Keratinocyte (primary cell): ENCODE results near the gene KLK6. TPM values are rescaled to one million over a fixed set of nuclear protein-coding genes. Genes with fewer than 3 reads are reported as not detected.
A peak's percentile ranks its signal among the peaks of the same experiment; 100 is the strongest.
"Not testable (repeated sequence)": the region's sequence is repeated elsewhere in the genome, so short reads cannot be mapped to it uniquely, and the experiment has no call there.

ENCODE experiments used
- DNase-seq: peaks from one replicate; pipeline ENCODE4 v3.0.0-alpha.2; 2011; ENCODE audit warnings: low read depth, missing footprints, low spot score
- FAIRE-seq: peaks from 2 replicates; lab custom pipeline; 2011; peaks lifted over from hg19 to GRCh38; lab: Jason Lieb, UNC
- H2AFZ ChIP-seq: 2 replicates; pipeline ENCODE4 v1.6.0; 2012; ENCODE audit warnings: low read length, control low read depth, inconsistent platforms; ENCODE audit not compliant: control insufficient read depth
- H3K27ac ChIP-seq: 2 replicates; pipeline ENCODE4 v1.5.1; 2011; ENCODE audit warnings: low read length; ENCODE audit not compliant: control insufficient read depth, insufficient read depth
- H3K27me3 ChIP-seq: 3 replicates; pipeline ENCODE4 v1.6.0; 2011; ENCODE audit warnings: low read length; ENCODE audit not compliant: control insufficient read depth, insufficient read depth; ENCODE audit errors: extremely low read depth
- H3K36me3 ChIP-seq, 2 experiments: 2 replicates in 1 of 2; 3 replicates in 1 of 2; pipeline ENCODE4 v1.5.1; 2011; ENCODE audit warnings: low read length in 2 of 2, mild to moderate bottlenecking in 1 of 2; ENCODE audit not compliant: control insufficient read depth in 2 of 2, insufficient read depth in 2 of 2; ENCODE audit errors: extremely low read depth in 1 of 2
- H3K4me1 ChIP-seq: 3 replicates; pipeline ENCODE4 v1.5.1; 2011; ENCODE audit warnings: low read length; ENCODE audit not compliant: control insufficient read depth, insufficient read depth; ENCODE audit errors: extremely low read depth
- H3K4me2 ChIP-seq: 3 replicates; pipeline ENCODE4 v1.6.0; 2011; ENCODE audit warnings: low read depth, low read length; ENCODE audit not compliant: control insufficient read depth, insufficient read depth; ENCODE audit errors: extremely low read depth
- H3K4me3 ChIP-seq, 3 experiments: fragments of 200-600 bp in 1 of 3; sonication (generic) in 1 of 3; 2 replicates in 2 of 3; 3 replicates in 1 of 3; pipeline ENCODE4 v1.5.1; 2011 to 2016; ENCODE audit warnings: low read length in 3 of 3, mild to moderate bottlenecking in 3 of 3, control low read depth in 2 of 3, inconsistent platforms in 1 of 3, low read depth in 1 of 3, mixed read lengths in 1 of 3, mixed run types in 1 of 3, moderate library complexity in 1 of 3; ENCODE audit not compliant: control insufficient read depth in 2 of 3, insufficient read depth in 2 of 3; ENCODE audit errors: extremely low read depth in 1 of 3
- H3K79me2 ChIP-seq: 2 replicates; pipeline ENCODE4 v1.6.0; 2012; ENCODE audit warnings: low read length; ENCODE audit not compliant: control insufficient read depth, insufficient read depth
- H3K9ac ChIP-seq: 3 replicates; pipeline ENCODE4 v1.6.0; 2011; ENCODE audit warnings: low read length; ENCODE audit not compliant: control insufficient read depth, insufficient read depth; ENCODE audit errors: extremely low read depth
- H3K9me1 ChIP-seq: 3 replicates; pipeline ENCODE4 v1.6.0; 2011; ENCODE audit warnings: low read length; ENCODE audit not compliant: control insufficient read depth, insufficient read depth; ENCODE audit errors: extremely low read depth
- H3K9me3 ChIP-seq: 2 replicates; pipeline ENCODE4 v1.5.1; 2012; ENCODE audit warnings: low read depth, low read length; ENCODE audit not compliant: control insufficient read depth
- H4K20me1 ChIP-seq: 3 replicates; pipeline ENCODE4 v1.6.0; 2011; ENCODE audit warnings: low read length; ENCODE audit not compliant: control insufficient read depth, insufficient read depth; ENCODE audit errors: extremely low read depth
- EZH2 ChIP-seq: IDR thresholded peaks from one replicate; pipeline ENCODE4 v1.6.1; 2012; ENCODE audit warnings: inconsistent platforms, mild to moderate bottlenecking, low read length, moderate library complexity
- dilution Hi-C: fragments of 300-500 bp; cut with MboI; formaldehyde crosslinking; loops from one replicate; pipeline ENCODE4 v1.7.0; 2020; ENCODE audit warnings: low sequenced_read_pairs; ENCODE audit not compliant: extremely low pct_ligation_motif_present
- polyA plus RNA-seq, 5 experiments: library from polyadenylated mRNA; depleted of rRNA in 3 of 5; stranded (reverse) in 3 of 5; stranded (forward) in 1 of 5; unstranded in 1 of 5; fragments of >200 nt; gene quantifications; 1 replicate in 1 of 5; 2 replicates in 3 of 5; 3 replicates in 1 of 5; pipeline versions ENCODE4 v1.2.1 to v1.2.3, GENCODE V29; 2011 to 2012; ENCODE audit warnings: missing spikeins in 2 of 5, low read depth in 1 of 5, low replicate concordance in 1 of 5
- TF ChIP-seq, protein P1 (sequence below), 3 experiments: IDR thresholded peaks in 1 of 3; conservative IDR thresholded peaks in 1 of 3; optimal IDR thresholded peaks in 1 of 3; 2 replicates in 2 of 3; 3 replicates in 1 of 3; pipeline versions ENCODE3 to v1.5.1; 2011; ENCODE audit warnings: low read length in 3 of 3, mild to moderate bottlenecking in 3 of 3, moderate library complexity in 2 of 3, control low read depth in 1 of 3, inconsistent platforms in 1 of 3; ENCODE audit not compliant: insufficient read depth in 2 of 3; ENCODE audit errors: extremely low read depth in 1 of 3

The KLK6 gene
- polyA plus RNA-seq, 1 donor (not counting 4 experiments of a cell fraction or from before 2014, with no cell fraction given) = 1.9 TPM

DNA sequence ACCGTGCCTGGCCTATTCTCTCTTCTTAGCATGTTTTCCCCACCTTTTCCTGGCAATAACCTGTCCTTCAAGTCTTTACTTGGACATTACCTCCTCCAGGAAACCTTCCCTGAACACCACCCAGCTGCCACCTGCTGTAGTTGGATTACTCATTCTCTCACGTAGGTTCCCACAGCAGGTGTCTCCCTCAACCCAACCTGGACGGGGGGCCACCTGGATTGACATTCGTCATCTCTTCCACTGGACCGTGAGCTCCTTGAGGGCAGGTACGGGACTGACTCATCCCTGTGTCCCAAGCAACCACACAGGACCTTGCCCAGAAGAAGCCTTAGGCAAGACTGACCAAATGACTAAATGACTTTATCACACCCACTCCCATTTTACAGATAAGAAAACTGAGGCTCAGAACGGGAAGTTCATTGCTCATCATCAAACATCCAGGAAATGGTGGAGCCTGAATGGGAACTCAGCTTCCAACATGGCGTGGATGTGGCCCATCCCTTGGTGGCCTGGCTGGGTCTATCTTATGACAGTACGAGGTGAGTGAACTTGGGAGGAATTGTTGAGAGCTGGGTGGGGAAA, 3.5 kb upstream of the KLK6 start:
- H3K36me3 ChIP-seq = no peaks in the 10 kb centered on the region
- FAIRE-seq (no peak), DNase-seq (no peak)
- no peaks in the 10 kb centered on the region for H3K27me3 ChIP-seq
- H3K27ac ChIP-seq = no peak overlapping the region
- H3K9ac ChIP-seq = no peak overlapping the region
- no peak overlapping the region for H3K4me2 ChIP-seq
- no peaks in the 10 kb centered on the region for H3K9me1 ChIP-seq
- peaks cover 21% of the 10 kb centered on the region for H3K4me1 ChIP-seq
- dilution Hi-C loops = no loop called here
- no peaks in the 10 kb centered on the region for H4K20me1 ChIP-seq
- no peak overlapping the region for H2AFZ ChIP-seq
- no peak overlapping the region for H3K4me3 ChIP-seq
- no peaks in the 10 kb centered on the region for H3K79me2 ChIP-seq
- no peaks in the 10 kb centered on the region for H3K9me3 ChIP-seq
- no peak for TF ChIP-seq EZH2
- TF ChIP-seq, protein P1, sequence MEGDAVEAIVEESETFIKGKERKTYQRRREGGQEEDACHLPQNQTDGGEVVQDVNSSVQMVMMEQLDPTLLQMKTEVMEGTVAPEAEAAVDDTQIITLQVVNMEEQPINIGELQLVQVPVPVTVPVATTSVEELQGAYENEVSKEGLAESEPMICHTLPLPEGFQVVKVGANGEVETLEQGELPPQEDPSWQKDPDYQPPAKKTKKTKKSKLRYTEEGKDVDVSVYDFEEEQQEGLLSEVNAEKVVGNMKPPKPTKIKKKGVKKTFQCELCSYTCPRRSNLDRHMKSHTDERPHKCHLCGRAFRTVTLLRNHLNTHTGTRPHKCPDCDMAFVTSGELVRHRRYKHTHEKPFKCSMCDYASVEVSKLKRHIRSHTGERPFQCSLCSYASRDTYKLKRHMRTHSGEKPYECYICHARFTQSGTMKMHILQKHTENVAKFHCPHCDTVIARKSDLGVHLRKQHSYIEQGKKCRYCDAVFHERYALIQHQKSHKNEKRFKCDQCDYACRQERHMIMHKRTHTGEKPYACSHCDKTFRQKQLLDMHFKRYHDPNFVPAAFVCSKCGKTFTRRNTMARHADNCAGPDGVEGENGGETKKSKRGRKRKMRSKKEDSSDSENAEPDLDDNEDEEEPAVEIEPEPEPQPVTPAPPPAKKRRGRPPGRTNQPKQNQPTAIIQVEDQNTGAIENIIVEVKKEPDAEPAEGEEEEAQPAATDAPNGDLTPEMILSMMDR (optimal IDR thresholded peaks at IDR 0.05 in 1 of 3, IDR thresholded peaks at IDR 0.05 in 1 of 3, conservative IDR thresholded peaks at IDR 0.05 in 1 of 3; ENCODE audit: extremely low read depth in 1 of 3, insufficient read depth in 2 of 3, low read length in 3 of 3) = no peak

DNA sequence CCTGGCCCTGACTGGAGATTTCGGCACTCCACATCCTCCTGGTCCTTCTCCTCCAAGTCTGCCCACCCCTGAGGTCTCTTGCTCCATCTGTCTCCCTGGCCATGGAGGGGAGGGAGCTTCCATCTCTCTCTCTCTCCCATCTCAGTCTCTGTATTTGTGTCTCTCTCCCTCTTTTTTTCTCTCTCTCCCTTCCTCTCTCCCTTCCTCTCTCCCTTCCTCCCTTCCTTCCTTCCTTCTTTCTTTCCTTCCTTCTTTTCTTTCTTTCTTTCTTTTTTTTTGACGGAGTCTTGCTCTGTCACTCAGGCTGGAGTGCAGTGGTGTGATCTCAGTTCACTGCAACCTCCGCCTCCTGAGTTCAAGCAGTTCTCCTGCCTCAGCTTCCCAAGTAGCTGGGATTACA, 419 bp upstream of the KLK6 start:
- Histone ChIP-seq H3K4me3 (peak overlapping the region in 1 of 3 experiments; percentile 43), H3K4me1 (peaks cover 15% of the 10 kb centered on the region), H2AFZ (peak overlapping the region; percentile 66), H3K9ac (peak overlapping the region; percentile 33), H3K4me2 (peak overlapping the region; percentile 67)
- H3K36me3 ChIP-seq, H3K9me1 ChIP-seq, H3K27me3 ChIP-seq, H3K79me2 ChIP-seq, H3K9me3 ChIP-seq, FAIRE-seq, H3K27ac ChIP-seq, dilution Hi-C loops, H4K20me1 ChIP-seq, DNase-seq: not testable (repeated sequence)
